DMS53 treated with DMSO at 0.1 percent for 48 hours (cell line): ENCODE results near the gene ST3GAL5.

Experiments used
- DNase-seq: peaks from one replicate; lab custom pipeline; 2025; ENCODE audit not compliant: unreplicated experiment; lab: John Stamatoyannopoulos, UW

Gene ST3GAL5

DNA sequence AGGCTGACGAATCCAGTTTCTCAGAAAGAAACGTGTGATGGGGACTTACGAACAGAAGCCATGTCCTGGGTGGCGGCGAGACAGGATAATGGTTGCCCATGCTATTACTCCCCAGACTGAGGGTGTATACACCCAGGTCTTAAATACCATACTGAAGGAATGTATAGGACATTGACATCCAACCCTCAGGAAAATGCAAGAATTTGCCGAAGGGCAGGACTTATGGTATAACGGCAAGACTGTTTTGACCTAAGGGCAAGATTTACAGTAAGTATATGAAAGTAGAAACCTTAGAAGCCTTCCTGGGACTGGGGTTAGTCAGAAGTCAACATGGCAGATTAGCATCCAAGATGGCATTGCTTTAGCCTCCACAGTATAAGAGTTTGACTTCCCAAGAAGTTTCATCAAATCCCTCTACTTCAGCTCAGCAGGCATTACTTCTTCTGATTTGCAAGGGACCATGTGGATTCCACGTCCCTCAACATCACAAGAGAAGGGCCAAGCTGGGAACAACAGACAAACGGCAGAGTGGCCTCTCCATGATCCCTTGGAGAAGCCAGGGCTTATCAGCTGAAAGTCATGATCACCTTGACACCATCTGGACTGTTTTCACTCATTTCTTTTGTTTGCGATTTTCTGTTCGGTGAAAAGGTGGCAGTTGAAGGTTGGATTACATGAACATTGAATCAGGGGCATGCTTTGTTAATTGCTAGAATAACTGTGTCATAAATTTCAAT lies 21.1 kb downstream of the ST3GAL5 start:
- DNase-seq: no peak

DNA sequence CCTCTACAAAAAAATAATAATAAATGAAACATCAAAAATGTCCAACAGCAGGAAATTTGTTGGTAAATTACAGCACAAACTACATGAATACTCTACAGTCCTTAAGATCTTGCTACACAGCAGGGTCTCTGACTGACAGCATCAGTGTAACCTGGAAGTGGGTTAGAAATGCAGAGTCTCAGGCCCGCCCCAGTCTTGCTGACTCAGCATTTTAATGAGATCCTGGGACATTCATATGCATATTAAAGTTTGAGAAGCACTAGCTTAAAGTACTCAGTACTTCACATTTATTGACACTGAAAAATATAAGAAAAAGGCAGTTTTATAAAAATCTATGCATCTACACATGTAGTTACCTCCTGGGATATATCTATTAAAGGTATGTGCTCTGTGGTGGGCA lies 21.7 kb downstream of the ST3GAL5 start:
- no peak for DNase-seq

DNA sequence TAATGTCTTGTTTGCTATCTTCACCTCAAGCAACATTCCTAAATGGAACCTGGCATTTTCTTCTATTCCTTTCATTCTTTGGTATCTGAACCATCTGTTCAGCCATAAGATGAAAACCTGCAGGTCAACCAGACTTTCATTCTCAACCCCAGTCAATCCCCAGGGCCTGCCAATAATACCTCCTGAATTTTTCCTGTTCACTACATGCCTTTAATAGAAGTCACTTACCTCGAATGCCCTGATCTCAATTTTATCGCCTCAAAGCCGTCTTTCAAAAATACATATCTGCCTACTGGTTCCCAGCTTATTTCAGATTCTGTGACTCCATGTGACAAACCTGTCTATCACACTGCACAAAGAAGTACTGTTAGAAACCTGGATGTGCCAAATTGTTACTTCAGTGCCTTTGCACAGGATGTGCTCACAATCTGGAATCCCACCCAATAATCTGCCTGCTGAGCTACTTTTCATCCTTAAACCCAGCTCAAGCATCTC lies 22.6 kb downstream of the ST3GAL5 start:
- no peak for DNase-seq

DNA sequence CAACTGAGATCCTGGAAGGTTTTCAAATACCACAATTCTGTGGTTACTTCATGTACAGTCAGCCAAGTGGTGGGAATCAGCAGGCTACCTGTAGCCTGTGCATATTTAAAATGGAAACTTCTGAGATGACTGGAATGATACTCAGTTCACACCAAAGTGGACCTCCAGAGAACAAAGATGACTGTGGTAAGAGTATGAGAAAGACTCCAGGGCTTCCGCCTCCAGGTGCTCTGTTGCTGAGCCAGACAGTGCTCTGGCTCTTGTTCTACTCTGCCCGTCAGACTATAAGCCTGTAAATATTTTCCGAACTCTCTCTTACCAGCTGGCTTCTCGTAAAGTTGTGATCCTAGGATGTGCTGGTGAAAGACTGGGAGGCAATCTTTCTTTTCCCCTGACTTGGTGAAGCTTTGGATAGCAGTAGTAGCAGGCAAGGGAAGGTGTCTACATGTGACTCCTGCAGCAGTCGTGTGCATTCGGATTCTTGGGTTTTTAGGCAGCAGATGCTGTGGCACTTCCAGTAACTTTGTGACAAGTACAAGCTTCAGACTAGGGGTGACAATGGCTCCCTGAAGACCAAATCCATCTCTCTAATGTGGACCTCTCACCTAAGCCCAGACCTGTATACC lies 23.1 kb downstream of the ST3GAL5 start:
- no peak for DNase-seq

DNA sequence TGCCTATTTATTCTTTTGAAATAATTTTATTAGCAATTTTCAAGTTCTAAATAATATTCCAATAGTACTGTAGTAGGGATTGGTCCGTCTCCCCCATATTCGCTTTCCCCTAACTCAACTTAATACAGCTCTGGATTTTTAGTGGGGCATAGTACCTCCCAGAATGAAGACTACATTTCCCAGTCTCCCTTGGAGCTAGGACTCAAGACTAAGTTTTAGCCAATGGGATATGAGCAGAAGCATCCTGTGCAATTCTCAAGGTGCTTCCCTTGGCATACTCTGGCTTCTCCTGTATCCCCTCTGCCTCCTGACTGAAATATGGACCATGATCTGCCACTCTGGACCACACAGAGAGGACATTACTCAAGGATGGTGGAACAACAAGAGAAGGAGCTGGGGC lies 24.1 kb downstream of the ST3GAL5 start:
- DNase-seq: no peak

DNA sequence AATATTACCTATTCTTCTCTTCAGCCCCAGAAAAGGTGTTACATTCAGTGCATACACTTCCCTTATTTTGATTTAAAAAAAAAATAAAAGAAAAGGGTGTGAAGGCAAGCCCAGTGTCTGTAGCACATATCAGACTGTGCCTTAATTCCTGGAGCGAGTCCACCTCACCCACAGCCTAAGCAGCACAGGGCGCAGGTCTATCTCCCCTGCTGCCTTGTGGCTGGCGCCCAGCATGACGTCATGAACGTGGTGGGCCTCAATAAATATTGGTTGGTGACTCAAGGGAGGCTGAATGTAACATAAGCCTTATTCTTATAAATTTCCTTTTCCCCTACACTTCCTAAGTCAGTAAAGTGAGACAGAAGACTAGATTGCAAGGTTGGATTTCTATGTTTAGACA lies 26.4 kb downstream of the ST3GAL5 start:
- no peak for DNase-seq

DNA sequence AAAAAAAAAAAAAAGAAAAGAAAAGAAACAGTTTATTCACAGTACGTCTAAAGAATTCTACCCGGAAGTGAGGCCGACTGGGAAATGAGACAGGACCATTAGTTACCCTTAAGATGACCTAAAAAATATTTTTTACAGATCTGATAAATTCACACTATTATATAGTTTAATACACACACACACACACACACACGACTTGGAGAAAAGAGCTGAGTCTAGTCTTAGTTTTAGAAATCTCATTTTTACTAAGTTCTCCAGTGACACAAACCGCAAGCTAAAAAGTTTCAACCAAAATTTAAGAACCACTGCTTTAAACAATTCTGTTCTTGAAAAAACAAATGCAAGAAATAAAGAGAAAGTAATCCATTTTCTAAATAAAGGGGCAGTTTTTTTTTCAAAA lies 27.1 kb downstream of the ST3GAL5 start:
- no peak for DNase-seq

DNA sequence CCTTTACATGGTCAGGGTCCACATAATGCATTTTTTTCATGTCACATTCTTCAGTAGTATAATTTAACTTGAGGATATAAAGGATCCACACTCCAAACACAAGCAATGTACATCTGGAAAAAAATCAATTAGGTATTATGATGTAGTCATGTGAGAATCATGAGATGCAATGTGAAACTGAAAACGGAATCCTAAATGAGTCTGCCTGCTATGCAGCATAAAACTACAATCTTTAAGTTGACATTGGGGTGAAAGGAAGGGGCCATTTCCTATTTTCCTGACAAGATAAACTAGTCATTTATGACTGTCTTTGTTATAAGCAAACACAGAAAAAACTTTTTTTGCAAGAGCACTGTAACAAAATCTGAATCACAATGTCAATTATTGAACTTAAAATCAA lies 27.6 kb downstream of the ST3GAL5 start:
- DNase-seq: no peak

DNA sequence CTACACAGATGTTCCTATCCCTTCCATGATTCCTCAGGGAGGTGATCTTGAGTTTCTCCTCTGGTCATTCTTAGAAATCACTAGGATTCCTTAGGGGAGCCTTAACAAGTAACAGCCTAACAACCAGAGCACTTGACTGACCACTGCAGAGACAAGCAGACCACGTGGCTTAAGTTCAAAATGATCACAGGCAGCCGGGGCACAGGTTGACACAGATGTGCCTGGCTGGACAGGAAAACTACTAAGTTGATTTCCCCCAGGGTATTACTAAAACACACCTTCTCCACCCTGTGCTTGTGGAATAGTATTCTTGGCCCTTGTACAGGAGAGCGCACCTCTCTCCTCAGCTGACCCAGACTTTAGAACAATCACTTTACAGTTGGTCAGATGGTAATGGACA lies 29.9 kb downstream of the ST3GAL5 start:
- DNase-seq: no peak

DNA sequence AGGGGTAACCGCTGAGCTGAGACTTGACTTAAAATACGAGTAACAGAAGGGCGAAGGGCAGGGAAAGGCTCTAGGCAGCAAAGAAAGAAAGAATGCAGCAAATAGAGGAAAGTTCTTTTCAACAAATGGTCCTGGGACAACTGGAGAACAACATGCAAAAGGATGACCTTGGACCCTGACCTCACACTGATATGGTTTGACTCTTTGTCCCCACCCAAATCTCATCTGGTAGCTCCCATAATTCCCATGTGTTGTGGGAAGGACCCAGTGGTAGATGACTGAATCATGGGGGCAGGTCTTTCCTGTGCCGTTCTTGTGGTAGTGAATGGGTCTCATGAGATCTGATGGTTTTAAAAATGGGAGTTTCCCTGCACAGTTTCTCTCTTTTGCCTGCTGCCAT lies 33.9 kb downstream of the ST3GAL5 start:
- DNase-seq: no peak

DNA sequence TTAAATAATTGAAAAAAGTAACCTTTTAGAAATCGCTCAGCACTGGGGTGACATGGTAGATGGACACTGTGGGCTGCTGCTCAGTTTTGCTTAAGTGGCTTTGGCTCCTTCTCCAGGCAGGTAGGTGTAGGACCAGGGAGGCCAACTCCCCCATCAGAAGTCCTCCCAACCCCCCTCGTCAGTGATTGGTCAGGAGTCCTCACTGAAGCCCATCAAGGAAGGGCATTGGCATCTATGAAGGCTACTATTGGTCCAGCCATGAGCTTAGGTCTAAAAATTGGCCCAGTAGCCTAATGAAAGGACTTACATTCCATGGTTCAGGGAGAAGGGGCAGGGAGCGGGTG lies 34.7 kb downstream of the ST3GAL5 start:
- DNase-seq: no peak

DNA sequence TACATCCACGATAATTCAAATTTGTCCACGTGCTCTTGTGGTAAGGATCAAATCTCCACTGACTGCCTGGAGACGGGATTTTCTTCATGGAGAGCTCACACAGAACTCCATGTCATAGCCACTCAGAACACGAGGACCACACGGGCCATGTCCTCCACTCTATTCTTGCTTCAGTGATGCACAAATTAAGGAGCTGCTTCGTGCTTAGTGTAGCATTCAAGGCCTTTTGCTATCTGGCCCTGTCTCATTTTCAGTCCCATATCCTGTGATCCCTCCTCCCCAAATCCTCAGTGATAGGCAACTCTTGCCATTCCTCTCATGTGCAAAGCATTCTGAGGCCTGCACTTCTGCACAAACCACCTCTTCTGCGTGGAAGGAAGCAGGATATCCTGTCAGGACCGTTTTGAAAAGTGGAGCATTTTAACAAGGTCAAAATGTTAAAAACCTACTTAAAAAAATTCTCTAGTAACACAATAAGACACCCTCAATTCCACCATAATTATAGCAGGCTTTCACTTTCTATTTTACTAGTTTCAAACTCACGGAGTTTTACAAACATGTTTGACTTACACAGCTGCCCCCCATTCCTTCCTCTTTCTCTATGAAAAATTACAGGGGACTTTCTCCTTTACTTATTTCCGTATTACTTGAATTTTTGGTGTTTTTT lies 35.2 kb downstream of the ST3GAL5 start:
- DNase-seq: no peak

DNA sequence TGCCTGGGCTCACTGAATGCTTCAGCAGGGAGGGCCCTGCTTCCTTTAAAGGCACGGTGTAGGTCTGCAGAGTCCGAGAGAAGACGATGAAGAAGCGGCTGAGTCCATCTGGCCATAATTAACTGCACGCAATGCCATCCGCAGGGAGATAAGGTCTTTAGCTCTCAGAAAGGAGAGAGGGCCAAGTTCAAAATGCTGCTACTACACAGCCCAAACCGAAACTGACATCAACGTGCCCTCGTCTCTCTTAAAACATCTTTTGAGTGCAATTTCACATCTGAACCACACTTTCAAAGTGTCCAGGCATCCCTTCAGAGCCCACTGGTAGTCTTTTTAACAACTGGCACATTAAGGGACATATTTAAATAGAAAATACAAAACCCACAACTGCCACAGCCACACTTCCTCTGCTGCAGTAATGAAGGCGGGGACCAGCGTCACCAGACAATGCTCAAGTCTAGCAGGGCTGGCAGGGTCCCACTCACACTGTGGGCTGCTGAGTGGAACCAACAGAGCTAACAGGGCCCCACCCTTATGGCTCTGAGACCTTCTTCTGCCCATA lies 35.8 kb downstream of the ST3GAL5 start:
- DNase-seq: no peak

DNA sequence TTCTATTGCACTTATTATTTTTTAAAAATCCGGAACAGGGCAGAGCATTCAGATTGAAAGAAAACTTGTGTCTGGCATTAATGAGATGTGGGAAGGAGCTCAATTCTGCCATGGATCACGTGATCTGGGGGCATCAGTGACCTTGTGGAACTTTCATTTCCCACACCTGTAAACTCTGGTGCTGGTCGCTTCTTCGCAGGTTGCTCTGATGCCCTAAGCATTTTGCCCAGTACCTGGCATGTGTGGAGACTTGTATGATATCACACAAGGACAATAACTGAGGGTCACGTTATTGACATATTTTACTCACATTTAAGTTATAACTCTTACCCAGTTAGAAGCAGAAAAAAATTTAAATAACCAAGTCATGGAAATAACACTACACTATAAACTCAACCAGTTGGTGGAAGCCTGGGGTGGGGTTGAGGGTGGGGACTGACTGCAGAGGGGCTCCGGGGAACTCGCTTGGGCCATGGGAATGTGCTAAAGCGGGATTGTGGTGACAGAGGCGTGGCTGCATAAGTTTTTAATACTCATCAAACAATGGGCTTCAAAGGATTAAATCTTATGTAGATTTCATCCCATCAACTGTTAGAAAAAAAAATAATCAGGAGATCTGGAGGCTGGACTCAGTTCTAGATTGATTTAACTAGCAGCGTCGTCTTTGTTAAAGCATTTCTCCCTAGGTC lies 36.5 kb downstream of the ST3GAL5 start:
- no peak for DNase-seq

DNA sequence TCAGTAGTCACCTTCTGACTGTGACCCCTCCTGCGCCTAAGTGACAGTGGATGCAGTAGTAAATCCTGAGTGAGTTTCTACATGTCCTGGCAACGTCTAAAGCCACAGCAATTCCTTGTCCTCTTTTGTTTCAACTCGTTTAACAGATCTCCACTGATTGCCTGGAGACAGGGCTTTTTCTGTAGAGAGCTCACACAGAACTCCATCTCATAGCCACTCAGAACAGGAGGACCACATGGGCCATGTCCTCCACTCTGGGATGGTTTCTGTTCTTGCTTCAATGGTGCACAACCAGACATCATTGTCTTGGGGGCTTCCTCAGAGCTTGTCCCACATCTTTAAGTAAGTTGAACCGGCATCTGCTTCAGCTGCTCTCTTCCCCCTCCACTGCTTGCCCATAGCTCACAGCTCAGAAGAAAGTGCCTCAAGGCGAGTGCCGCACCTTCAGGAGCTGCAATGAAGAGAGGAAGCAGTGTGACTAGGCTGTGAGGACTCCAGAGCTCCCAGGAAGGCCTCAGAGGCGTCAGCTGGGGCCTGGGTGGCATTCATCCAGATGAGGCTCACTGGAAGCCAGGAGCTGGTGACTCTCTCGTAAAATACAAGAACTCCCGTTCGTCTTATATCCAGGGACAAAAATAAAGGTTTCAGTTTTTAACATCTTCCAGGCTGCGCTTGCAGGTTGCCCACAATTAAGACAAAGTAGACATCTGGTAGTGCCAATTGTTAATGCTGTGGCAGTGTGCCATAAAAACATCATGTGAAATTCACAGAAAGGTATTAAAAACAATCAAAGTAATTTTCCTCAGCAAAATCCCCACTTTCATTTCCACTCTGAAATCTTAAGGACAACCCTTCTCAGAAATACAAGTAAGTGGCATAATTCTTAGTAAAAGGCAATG lies 37.3 kb downstream of the ST3GAL5 start:
- DNase-seq: no peak

DNA sequence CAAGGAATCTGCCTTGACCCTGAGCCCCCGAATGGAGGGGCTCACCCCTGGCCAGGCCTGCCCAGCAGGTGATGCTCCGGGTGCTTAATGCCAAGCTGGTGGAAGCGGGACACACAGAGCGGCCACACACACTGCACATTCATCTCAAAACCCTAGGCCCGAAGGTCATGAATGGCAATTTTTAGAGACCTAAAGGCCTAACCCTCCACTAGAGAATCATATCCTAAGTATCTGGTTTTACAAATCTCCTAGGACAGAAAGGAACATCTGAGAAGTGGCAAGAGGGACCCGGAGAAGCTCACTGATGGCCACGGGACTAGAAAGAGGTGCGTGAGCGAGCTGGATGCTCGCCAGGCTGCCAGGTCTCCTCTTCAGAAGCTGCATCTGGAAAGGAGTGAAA lies 38.3 kb downstream of the ST3GAL5 start:
- DNase-seq: no peak

DNA sequence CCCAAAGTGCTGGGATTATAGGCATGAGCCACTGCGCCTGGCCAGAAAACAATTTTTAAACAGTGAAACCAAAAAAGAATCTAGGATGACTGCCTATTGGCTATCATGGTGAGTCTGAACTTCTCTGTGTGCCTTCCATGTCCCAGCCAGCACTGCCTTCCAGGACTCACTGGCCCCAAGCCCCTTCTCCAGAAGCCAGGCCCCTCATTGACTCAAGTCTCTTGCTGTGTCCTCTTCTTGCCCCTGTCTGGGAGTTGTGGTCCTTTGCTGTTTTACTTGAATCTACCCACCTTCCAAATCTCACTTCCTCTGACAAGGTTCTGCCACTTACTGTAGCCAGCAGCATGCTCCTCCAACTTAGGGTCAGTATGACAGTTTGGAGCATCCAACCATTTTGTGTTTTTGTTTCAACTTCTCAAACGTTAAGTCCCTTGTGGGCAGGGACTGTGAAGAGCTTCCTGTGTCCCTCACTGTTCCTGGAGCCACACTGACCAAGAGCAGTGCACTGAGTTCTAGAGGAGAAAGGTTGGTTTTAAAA lies 41.7 kb downstream of the ST3GAL5 start:
- DNase-seq: no peak

DNA sequence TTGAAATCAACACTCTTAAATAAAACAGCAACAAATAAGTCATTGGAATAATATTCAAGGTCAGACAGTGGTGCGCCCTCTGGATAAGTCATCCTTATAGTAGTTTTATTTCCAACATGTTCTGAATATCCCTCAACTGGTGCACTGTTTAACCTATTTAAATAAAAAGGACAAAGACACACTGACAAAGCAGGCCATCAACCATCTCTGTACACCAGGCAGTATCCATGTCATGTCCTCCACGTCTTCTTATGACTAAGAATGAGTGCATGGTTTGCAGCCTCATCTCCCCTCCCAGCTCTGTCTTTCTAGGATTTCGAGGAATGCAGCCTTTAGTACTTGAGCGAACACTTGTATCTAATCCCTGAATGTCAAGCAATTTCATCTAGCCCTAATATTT lies 42.4 kb downstream of the ST3GAL5 start:
- no peak for DNase-seq

DNA sequence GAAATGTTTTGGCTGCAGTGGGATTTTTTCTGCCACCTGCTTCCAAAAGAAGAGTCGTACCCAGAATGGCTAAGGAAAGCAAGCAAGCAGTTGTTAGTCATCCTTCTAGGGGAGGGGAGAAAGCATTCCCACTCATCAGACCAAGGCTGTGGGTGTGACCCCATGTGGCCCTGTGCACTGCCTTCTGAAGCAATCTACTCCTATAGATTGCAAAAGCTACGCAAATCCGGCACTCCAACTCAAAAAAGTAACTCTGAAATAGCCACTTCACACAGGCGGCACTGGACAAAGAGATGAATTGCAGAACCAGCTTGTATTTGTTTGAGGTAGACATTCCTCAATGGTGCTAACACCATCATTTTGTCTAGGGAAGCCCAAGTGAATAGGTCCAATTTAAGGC lies 44.3 kb downstream of the ST3GAL5 start:
- DNase-seq: no peak

DNA sequence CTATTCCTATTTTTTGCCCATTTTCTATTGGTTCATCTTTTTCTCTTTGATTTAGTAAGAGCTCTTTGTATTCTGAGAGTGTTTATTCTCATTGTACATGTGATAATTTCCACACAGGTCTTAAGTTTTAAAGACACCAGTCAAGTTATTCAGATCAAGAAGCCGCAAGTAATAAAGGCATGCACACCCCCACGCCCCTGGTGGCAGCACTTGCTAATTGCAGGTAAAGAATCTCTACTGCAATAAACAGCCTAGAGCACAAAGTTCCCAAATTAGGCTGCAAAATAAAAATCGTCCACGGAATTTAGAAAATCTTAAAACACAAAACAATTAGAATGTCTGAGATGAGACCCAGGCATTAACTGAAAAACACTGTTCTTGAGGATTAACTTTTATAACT lies 45.2 kb downstream of the ST3GAL5 start:
- no peak for DNase-seq
